RWPE1 (cell line): ENCODE results near the gene NUP210.

Experiments used
- CTCF ChIA-PET: fragments of 350-600 bp; sonication (Branson Sonifier 250); formaldehyde crosslinking; extraction: SDS; loops from one replicate; lab custom pipeline; 2021; lab: Yijun Ruan, JAX
- POLR2A ChIA-PET: fragments of 400-600 bp; formaldehyde crosslinking; extraction: SDS; loops from one replicate; lab custom pipeline; 2020; ENCODE audit warnings: antibody characterized with exemption; ENCODE audit not compliant: low non-redundant PET; lab: Yijun Ruan, JAX
- DNase-seq: peaks from one replicate; pipeline ENCODE4 v3.0.0; 2012; ENCODE audit warnings: low spot score
- H3K27ac ChIP-seq: fragments of 450-650 bp; 2 replicates; pipeline ENCODE4 v1.5.1; 2017
- CTCF ChIP-seq: fragments of 450-650 bp; conservative IDR thresholded peaks from 2 replicates; pipeline ENCODE4 v1.5.1; 2017; ENCODE audit warnings: low read depth, mild to moderate bottlenecking

The NUP210 gene

GRCh38 chr3:13400114-13400673 is 19.9 kb downstream of the NUP210 start:
- no peak for DNase-seq
- ChIA-PET CTCF (no interaction called here), POLR2A (interaction anchor here (0.5 kb wide), 1 partner anchor 303 kb away, joined by 4 read pairs; no protein-coding TSS in a partner anchor)
- H3K27ac ChIP-seq, result no peak overlapping the region
- no peak for TF ChIP-seq CTCF

- H3K27ac ChIP-seq, result no peak overlapping the region
- no peak for TF ChIP-seq CTCF
- no peak for DNase-seq
- ChIA-PET POLR2A (interaction anchor here (0.5 kb wide), 1 partner anchor 303 kb away, joined by 4 read pairs; no protein-coding TSS in a partner anchor), CTCF (no interaction called here)
Measured at GRCh38 chr3:13399603-13400002, 20.5 kb downstream of the NUP210 start.

- DNase-seq, result no peak
- CTCF ChIA-PET, result interaction anchor here (0.6 to 0.7 kb wide), 2 partner anchors 50 to 53 kb away, joined by 3 read pairs; no protein-coding TSS in a partner anchor
- no peak for TF ChIP-seq CTCF
- H3K27ac ChIP-seq, result no peak overlapping the region
- POLR2A ChIA-PET, result no interaction called here
Measured at GRCh38 chr3:13397316-13397715, 22.8 kb downstream of the NUP210 start.

DNA sequence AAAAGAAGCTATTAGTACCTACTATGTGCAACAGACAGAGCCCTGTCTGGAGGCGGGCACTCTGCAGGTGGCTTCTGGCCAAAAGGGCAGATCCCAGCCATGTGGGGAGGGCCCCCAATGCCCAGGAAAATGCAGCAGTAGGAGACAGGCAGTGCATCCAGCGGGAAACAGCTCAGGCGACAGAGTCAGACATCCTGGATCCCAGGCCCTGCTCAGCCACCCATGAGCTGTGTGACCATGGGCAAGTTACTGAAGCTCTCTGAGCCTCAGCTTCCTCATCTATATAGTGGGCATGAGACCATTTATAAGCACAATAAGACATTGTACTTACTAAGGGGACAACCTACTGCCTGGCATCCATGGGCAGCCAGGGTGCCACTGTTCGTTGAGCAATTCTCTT is 25.8 kb downstream of the NUP210 start:
- no peak for DNase-seq
- ChIA-PET POLR2A (no interaction called here), CTCF (interaction anchor here (1.2 kb wide), 1 partner anchor 23 kb away, joined by 3 read pairs; no protein-coding TSS in a partner anchor)
- no peak for TF ChIP-seq CTCF
- H3K27ac ChIP-seq, result no peak overlapping the region

- no peak overlapping the region for H3K27ac ChIP-seq
- DNase-seq, result no peak
- POLR2A ChIA-PET, result no interaction called here
- TF ChIP-seq CTCF, result no peak
- CTCF ChIA-PET, result interaction anchor here (1.2 kb wide), 1 partner anchor 24 kb away, joined by 3 read pairs; no protein-coding TSS in a partner anchor
Measured at GRCh38 chr3:13393427-13394360, 26.4 kb downstream of the NUP210 start.

DNA sequence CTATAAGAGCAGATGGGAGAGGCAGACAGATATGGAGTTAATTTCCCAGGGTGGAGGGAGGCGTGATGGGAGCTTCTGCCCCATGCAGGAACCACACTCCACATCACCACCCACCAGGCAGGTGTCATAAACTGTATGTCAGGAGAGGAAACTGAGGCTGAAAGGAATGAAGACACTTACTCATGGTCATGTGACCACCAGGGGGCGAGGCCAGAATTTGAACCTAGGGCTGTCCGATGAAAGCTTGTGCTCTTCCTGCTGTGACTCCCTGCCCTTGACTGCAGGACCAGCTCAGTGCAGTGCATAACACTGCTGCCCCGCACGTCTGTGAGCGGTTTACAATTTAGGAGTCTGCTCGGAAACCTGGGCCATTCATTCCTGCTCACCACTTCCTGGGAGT is 28.8 kb downstream of the NUP210 start:
- TF ChIP-seq CTCF, result no peak
- no peak for DNase-seq
- ChIA-PET POLR2A (no interaction called here), CTCF (interaction anchor here (0.6 kb wide), 1 partner anchor 61 kb away, joined by 3 read pairs; no protein-coding TSS in a partner anchor)
- H3K27ac ChIP-seq, result no peak overlapping the region
